ENCODE data around the gene TPX2. TPM values are rescaled to one million over a fixed set of nuclear protein-coding genes. Genes with fewer than 3 reads are reported as not detected.

The TPX2 gene
- total and polyA plus RNA-seq, 10 of the 15 experiments (the other 5 are each of a cell fraction or from before 2014, with no cell fraction given), result 29.7 to 144 (median 89.0) TPM

DNA sequence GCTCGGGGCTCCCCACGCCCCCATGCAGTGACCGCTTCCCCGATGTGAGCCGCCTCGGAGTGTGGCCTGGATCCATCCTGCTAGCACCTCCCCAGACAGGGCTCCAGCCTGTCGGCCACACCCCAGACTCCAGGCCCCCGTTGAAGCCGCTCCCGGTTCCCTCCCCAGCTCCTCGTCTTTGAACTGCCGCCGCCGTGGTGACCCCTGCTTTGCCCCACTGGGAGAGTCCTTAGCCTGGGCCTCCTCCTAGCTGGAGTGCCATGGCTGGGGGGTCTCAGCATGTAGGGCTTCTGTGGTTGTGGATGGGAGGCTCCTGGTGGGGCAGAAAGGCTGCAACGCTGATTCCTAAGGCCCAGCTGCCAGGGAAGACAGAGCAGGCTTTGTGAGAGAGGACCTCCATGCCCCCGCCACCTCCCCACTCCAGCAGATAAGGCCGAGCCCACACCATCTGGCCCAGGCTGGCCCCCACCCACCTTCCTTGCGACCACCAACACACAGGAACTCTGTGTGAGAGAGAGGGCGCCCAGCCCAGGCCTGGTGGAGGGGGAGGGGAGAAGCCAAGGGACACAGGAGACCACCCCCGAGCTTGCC lies 94.9 kb downstream of the TPX2 start (continued):
- TF ChIP-seq, protein P1, sequence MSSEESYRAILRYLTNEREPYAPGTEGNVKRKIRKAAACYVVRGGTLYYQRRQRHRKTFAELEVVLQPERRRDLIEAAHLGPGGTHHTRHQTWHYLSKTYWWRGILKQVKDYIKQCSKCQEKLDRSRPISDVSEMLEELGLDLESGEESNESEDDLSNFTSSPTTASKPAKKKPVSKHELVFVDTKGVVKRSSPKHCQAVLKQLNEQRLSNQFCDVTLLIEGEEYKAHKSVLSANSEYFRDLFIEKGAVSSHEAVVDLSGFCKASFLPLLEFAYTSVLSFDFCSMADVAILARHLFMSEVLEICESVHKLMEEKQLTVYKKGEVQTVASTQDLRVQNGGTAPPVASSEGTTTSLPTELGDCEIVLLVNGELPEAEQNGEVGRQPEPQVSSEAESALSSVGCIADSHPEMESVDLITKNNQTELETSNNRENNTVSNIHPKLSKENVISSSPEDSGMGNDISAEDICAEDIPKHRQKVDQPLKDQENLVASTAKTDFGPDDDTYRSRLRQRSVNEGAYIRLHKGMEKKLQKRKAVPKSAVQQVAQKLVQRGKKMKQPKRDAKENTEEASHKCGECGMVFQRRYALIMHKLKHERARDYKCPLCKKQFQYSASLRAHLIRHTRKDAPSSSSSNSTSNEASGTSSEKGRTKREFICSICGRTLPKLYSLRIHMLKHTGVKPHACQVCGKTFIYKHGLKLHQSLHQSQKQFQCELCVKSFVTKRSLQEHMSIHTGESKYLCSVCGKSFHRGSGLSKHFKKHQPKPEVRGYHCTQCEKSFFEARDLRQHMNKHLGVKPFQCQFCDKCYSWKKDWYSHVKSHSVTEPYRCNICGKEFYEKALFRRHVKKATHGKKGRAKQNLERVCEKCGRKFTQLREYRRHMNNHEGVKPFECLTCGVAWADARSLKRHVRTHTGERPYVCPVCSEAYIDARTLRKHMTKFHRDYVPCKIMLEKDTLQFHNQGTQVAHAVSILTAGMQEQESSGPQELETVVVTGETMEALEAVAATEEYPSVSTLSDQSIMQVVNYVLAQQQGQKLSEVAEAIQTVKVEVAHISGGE (CRISPR knock-in tag; IDR thresholded peaks at IDR 0.05), result no peak
- no peak for TF ChIP-seq SMAD5 (IDR thresholded peaks at IDR 0.05; ENCODE audit: low read depth)
- no peak for TF ChIP-seq NR2F1 (conservative IDR thresholded peaks at IDR 0.05)

DNA sequence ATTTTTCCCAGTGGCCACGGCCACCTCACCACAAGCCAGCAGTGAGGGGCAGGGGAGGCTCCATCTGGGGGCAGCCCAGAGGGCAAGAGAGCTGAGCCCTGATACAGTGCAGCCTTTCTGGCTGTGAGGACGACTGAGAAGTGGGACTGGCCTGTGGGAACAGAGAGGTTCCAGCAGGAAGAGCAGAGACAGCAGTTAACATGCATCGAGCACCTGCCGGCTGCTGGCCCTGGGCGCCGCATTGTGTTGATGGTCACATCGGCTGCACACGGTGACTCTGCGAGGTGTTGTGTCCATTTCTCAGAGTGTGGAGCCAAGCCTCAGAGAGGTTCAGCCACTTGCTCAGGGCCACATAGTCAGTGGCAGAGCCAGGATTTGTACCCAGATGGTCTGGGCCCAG lies 96.5 kb downstream of the TPX2 start:
- no peak overlapping the region for H3K27ac ChIP-seq (ENCODE audit: control insufficient read depth, insufficient read depth)
- ChIA-PET RAD21 (ENCODE audit: unreplicated experiment) (no interaction called here), POLR2A (no interaction called here), SMC1A (ENCODE audit: uncharacterized antibody, unreplicated experiment) (no interaction called here), CTCF (interaction anchor here (2.4 to 5.7 kb wide), 4 partner anchors 12 to 17 kb away, joined by 7 to 37 read pairs (median 24); partner anchors contain the start of gene MYLK2)
- 76% methylated on average over 9 of the region's 9 CpGs for whole genome bisulfite sequencing (ENCODE audit: insufficient coverage, insufficient replicate concordance, low lambda C conversion rate, missing lambda C conversion rate)
- in situ Hi-C loops (cut with MboI), result no loop called here
- no peak overlapping the region for H3K4me3 ChIP-seq
- intact Hi-C loops (cut with micrococcal nuclease; ENCODE audit: unreplicated experiment), result no loop called here
- no peaks in the 10 kb centered on the region for H4K20me1 ChIP-seq (ENCODE audit: control insufficient read depth, insufficient read depth)
- no peak overlapping the region for H3K9ac ChIP-seq (ENCODE audit: control insufficient read depth, insufficient read depth, low read length)
- no TSS peak for BruUV-seq (replicated peaks)
- FAIRE-seq (no peak), DNase-seq (ENCODE audit: low read depth, low spot score) (no peak), ATAC-seq (peak; percentile 25)
- H3K4me1 ChIP-seq (ENCODE audit: control insufficient read depth, insufficient read depth, low read length), result peaks cover 8% of the 10 kb centered on the region; the same call in 1 of the 2 replicates
- no peak overlapping the region for H3K4me2 ChIP-seq (ENCODE audit: control insufficient read depth, insufficient read depth)
- no peaks in the 10 kb centered on the region; a peak in 1 of 4 replicates for H3K36me3 ChIP-seq (ENCODE audit: control insufficient read depth in 2 of 2, insufficient read depth in 2 of 2, low read length in 1 of 2)
- H3K79me2 ChIP-seq (ENCODE audit: control insufficient read depth, insufficient read depth, low read length), result no peaks in the 10 kb centered on the region
- no peaks in the 10 kb centered on the region for H3K9me3 ChIP-seq (replicated peaks; ENCODE audit: control insufficient read depth, insufficient read depth, low read length)
- no peaks in the 10 kb centered on the region for H3K27me3 ChIP-seq (replicated peaks in 1 of 2; ENCODE audit: control insufficient read depth in 2 of 2, insufficient read depth in 2 of 2, low read length in 1 of 2)
- H2AFZ ChIP-seq (ENCODE audit: control insufficient read depth, low read depth, low read length), result no peak overlapping the region
- TF ChIP-seq ZNF207 (IDR thresholded peaks at IDR 0.05; ENCODE audit: borderline replicate concordance) (no peak), WRNIP1 (IDR thresholded peaks at IDR 0.05; ENCODE audit: borderline replicate concordance, low read depth, low read length) (no peak), IRF4 (IDR thresholded peaks at IDR 0.05; ENCODE audit: low read depth, low read length) (no peak), MTA2 (IDR thresholded peaks at IDR 0.05; ENCODE audit: low read depth) (no peak), NRF1 (conservative IDR thresholded peaks at IDR 0.05; ENCODE audit: low read depth, low read length) (no peak), IKZF1 (conservative IDR thresholded peaks at IDR 0.05) (no peak), IKZF2 (IDR thresholded peaks at IDR 0.05) (no peak), ZNF384 (IDR thresholded peaks at IDR 0.05; ENCODE audit: borderline replicate concordance, low read depth, low read length) (no peak), HDGF (IDR thresholded peaks at IDR 0.05) (no peak), EZH2 (IDR thresholded peaks at IDR 0.05; ENCODE audit: borderline replicate concordance, control insufficient read depth, low read depth, low read length) (no peak), NFYA (IDR thresholded peaks at IDR 0.05; ENCODE audit: borderline replicate concordance, low read depth, low read length) (no peak)
- TF ChIP-seq, protein P2, sequence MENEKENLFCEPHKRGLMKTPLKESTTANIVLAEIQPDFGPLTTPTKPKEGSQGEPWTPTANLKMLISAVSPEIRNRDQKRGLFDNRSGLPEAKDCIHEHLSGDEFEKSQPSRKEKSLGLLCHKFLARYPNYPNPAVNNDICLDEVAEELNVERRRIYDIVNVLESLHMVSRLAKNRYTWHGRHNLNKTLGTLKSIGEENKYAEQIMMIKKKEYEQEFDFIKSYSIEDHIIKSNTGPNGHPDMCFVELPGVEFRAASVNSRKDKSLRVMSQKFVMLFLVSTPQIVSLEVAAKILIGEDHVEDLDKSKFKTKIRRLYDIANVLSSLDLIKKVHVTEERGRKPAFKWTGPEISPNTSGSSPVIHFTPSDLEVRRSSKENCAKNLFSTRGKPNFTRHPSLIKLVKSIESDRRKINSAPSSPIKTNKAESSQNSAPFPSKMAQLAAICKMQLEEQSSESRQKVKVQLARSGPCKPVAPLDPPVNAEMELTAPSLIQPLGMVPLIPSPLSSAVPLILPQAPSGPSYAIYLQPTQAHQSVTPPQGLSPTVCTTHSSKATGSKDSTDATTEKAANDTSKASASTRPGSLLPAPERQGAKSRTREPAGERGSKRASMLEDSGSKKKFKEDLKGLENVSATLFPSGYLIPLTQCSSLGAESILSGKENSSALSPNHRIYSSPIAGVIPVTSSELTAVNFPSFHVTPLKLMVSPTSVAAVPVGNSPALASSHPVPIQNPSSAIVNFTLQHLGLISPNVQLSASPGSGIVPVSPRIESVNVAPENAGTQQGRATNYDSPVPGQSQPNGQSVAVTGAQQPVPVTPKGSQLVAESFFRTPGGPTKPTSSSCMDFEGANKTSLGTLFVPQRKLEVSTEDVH (IDR thresholded peaks at IDR 0.05; ENCODE audit: low read depth, partially characterized antibody), result no peak
- TF ChIP-seq, protein P3, sequence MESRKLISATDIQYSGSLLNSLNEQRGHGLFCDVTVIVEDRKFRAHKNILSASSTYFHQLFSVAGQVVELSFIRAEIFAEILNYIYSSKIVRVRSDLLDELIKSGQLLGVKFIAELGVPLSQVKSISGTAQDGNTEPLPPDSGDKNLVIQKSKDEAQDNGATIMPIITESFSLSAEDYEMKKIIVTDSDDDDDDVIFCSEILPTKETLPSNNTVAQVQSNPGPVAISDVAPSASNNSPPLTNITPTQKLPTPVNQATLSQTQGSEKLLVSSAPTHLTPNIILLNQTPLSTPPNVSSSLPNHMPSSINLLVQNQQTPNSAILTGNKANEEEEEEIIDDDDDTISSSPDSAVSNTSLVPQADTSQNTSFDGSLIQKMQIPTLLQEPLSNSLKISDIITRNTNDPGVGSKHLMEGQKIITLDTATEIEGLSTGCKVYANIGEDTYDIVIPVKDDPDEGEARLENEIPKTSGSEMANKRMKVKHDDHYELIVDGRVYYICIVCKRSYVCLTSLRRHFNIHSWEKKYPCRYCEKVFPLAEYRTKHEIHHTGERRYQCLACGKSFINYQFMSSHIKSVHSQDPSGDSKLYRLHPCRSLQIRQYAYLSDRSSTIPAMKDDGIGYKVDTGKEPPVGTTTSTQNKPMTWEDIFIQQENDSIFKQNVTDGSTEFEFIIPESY (IDR thresholded peaks at IDR 0.05), result no peak
